ENCODE results near the gene AGPS. TPM values are rescaled to one million over a fixed set of nuclear protein-coding genes. Genes with fewer than 3 reads are reported as not detected.

AGPS gene
- total RNA-seq, 1 experiment from 2014 or later, result 107 TPM

DNA sequence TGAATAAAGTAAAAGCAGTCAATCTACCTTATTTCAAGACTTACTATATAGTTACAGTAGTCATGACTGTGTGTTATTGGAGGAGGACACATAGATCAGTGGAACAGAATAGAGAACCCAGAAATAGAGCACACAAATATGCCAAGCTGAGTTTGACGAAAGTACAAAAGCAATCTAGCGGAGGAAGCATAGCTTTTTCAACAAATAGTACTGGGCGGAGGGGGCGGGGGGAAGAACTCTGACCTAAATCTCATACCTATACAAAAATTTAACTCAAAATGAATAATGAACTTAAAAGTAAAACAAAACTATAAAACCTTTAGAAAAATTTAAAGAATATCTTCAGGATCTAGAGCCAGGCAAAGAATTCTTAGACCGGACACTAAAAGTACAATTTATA is 139.1 kb downstream of the AGPS start:
- intact Hi-C loops (cut with micrococcal nuclease; ENCODE audit: unreplicated experiment), result no loop called here
- Histone ChIP-seq H3K36me3 (ENCODE audit: low read depth) (0 out of 2 replicates have a peak, but pooled peaks cover 2% of the 10 kb centered on the region), H3K79me2 (ENCODE audit: low read depth) (no peaks in the 10 kb centered on the region), H3K4me1 (replicated peaks; ENCODE audit: insufficient read depth) (no peaks in the 10 kb centered on the region), H3K4me2 (no peak overlapping the region), H3K9me2 (ENCODE audit: insufficient read depth) (no peaks in the 10 kb centered on the region), H3K27me3 (ENCODE audit: insufficient read depth, low read depth) (no peaks in the 10 kb centered on the region), H3K27ac (no peak overlapping the region), H2AFZ (no peak overlapping the region), H3K4me3 (no peak overlapping the region), H3K9me3 (ENCODE audit: insufficient read depth, low read depth) (no peaks in the 10 kb centered on the region), H3F3A (ENCODE audit: insufficient read depth, low read depth) (no peaks in the 10 kb centered on the region), H4K20me1 (ENCODE audit: insufficient read depth) (no peaks in the 10 kb centered on the region)
- TF ChIP-seq, protein P1, sequence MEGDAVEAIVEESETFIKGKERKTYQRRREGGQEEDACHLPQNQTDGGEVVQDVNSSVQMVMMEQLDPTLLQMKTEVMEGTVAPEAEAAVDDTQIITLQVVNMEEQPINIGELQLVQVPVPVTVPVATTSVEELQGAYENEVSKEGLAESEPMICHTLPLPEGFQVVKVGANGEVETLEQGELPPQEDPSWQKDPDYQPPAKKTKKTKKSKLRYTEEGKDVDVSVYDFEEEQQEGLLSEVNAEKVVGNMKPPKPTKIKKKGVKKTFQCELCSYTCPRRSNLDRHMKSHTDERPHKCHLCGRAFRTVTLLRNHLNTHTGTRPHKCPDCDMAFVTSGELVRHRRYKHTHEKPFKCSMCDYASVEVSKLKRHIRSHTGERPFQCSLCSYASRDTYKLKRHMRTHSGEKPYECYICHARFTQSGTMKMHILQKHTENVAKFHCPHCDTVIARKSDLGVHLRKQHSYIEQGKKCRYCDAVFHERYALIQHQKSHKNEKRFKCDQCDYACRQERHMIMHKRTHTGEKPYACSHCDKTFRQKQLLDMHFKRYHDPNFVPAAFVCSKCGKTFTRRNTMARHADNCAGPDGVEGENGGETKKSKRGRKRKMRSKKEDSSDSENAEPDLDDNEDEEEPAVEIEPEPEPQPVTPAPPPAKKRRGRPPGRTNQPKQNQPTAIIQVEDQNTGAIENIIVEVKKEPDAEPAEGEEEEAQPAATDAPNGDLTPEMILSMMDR (conservative IDR thresholded peaks at IDR 0.05), result no peak
- no peak for TF ChIP-seq EZH2 (IDR thresholded peaks at IDR 0.05; ENCODE audit: low read depth)
- BruUV-seq (replicated peaks), result TSS peak; percentile 6
- DNase-seq, result no peak
- ChIA-PET CTCF (no interaction called here), POLR2A (ENCODE audit: unreplicated experiment) (no interaction called here)

DNA sequence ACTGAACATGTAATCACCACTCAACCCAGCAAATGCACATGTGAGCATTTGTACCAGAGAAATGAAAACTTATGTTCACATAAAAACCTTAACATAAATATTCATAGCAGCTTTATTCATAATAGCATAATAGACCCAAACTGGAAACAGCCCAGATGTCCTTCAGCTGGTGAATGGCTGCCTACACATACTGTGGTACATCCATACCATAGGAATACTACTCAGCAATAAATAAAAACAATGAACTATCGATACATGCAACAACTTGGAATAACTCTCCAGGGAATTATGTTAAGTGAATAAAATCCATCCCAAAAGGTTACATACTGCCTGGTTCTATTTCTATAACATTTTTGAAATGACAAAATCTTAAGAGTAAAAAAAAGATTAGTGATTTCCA is 140.0 kb downstream of the AGPS start:
- Histone ChIP-seq H3K4me1 (replicated peaks; ENCODE audit: insufficient read depth) (no peaks in the 10 kb centered on the region), H3K4me2 (no peak overlapping the region), H3K9me3 (ENCODE audit: insufficient read depth, low read depth) (no peaks in the 10 kb centered on the region), H2AFZ (no peak overlapping the region), H3K27ac (no peak overlapping the region), H4K20me1 (ENCODE audit: insufficient read depth) (no peaks in the 10 kb centered on the region), H3K4me3 (no peak overlapping the region), H3K27me3 (ENCODE audit: insufficient read depth, low read depth) (no peaks in the 10 kb centered on the region), H3K36me3 (ENCODE audit: low read depth) (no peaks in the 10 kb centered on the region), H3K79me2 (ENCODE audit: low read depth) (no peaks in the 10 kb centered on the region), H3F3A (ENCODE audit: insufficient read depth, low read depth) (no peaks in the 10 kb centered on the region), H3K9me2 (ENCODE audit: insufficient read depth) (no peaks in the 10 kb centered on the region)
- no TSS peak for BruUV-seq (replicated peaks)
- no peak for DNase-seq
- TF ChIP-seq EZH2 (IDR thresholded peaks at IDR 0.05; ENCODE audit: low read depth), result no peak
- TF ChIP-seq, protein P1 (conservative IDR thresholded peaks at IDR 0.05), result no peak
- CTCF ChIA-PET, result no interaction called here
- intact Hi-C loops (cut with micrococcal nuclease; ENCODE audit: unreplicated experiment), result no loop called here
- POLR2A ChIA-PET (ENCODE audit: unreplicated experiment), result interaction anchor here (0.6 kb wide), 1 partner anchor 9 kb away, joined by 6 read pairs; no protein-coding TSS in a partner anchor

- CTCF ChIA-PET, result no interaction called here
- no peak overlapping the region for H2AFZ ChIP-seq
- no peak overlapping the region for H3K4me2 ChIP-seq
- no peaks in the 10 kb centered on the region for H4K20me1 ChIP-seq (ENCODE audit: insufficient read depth)
- no TSS peak for BruUV-seq (replicated peaks)
- H3K79me2 ChIP-seq (ENCODE audit: low read depth), result no peaks in the 10 kb centered on the region
- H3K4me1 ChIP-seq (replicated peaks; ENCODE audit: insufficient read depth), result no peaks in the 10 kb centered on the region
- H3F3A ChIP-seq (ENCODE audit: insufficient read depth, low read depth), result no peaks in the 10 kb centered on the region
- intact Hi-C loops (cut with micrococcal nuclease; ENCODE audit: unreplicated experiment), result no loop called here
- no peaks in the 10 kb centered on the region for H3K9me3 ChIP-seq (ENCODE audit: insufficient read depth, low read depth)
- no peaks in the 10 kb centered on the region for H3K27me3 ChIP-seq (ENCODE audit: insufficient read depth, low read depth)
- no peaks in the 10 kb centered on the region for H3K36me3 ChIP-seq (ENCODE audit: low read depth)
- H3K27ac ChIP-seq, result no peak overlapping the region
- POLR2A ChIA-PET (ENCODE audit: unreplicated experiment), result no interaction called here
- H3K4me3 ChIP-seq, result no peak overlapping the region
- TF ChIP-seq, protein P1 (conservative IDR thresholded peaks at IDR 0.05), result no peak
- no peak for TF ChIP-seq EZH2 (IDR thresholded peaks at IDR 0.05; ENCODE audit: low read depth)
- H3K9me2 ChIP-seq (ENCODE audit: insufficient read depth), result no peaks in the 10 kb centered on the region
- DNase-seq, result no peak
Observed at GRCh38 chr2:177533253-177533652, 140.7 kb downstream of the AGPS start.

All from PC-9 (cell line).